HTERT RPE-1 (cell line): ENCODE measurements around the gene SHMT2.

Experiments used
- in situ Hi-C: fragments of 300-500 bp; cut with MboI; formaldehyde crosslinking; loops from 4 replicates; pipeline ENCODE4 v1.14.3; 2020; ENCODE audit warnings: low sequenced_read_pairs

SHMT2 gene

DNA sequence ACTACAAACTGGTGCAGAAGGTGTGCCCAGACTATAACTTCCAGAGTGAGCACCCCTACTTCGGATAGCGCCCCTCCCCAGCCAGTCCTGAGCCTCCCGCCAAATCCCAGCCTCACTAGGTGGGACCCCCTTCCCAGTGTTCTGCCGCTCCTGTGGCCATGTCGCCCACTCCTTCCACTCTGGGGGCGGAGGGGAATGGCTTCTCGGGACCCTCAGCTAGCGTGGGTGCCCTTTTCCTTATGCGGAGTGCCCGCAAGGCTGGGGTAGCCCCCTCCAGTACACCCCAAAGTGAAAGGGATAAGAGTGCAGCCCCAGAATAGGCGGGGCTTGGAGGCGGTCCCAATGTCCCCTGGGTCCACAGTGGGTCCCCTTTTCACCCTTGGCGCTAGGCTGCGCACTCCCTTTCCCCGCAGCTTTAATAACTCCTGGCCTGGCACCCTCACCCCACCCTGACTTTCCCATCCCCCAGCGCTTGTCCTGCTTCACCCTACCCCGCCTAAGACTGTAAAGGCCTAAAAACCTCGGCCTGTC, 3.8 kb upstream of the SHMT2 start:
- in situ Hi-C loops: no loop called here

GRCh38 chr12:57226588-57227314, 2.8 kb upstream of the SHMT2 start:
- in situ Hi-C loops: no loop called here

GRCh38 chr12:57227315-57228115, 2.0 kb upstream of the SHMT2 start:
- in situ Hi-C loops: no loop called here

DNA sequence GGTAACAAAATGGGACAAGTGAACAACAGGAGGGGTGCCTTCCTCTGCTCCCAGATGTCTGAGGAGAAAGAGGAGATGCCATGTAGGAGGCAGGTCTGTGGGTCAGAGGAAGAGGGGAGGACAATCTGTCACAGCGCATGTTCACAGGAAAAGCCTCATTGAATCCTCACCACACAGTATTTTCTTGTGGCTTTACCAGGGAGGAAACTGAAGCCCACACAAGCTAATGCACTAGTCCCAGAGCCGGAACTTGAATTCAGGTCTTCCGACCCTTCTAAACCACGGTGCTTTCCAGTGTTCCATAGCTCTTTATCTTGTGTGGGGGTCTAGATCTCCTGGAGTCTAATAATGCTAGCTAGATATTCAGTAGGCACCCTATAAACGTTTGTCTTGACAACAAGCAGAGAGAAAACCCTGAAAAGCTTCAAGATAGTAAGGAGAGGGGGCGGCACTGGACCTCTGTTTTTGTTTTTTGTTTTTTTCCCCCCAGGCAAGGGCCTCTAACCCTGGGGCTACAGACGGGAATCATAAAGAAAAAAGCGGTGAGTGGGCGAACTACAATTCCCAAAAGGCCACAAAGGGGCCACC, 371 bp upstream of the SHMT2 start:
- in situ Hi-C loops: no loop called here

DNA sequence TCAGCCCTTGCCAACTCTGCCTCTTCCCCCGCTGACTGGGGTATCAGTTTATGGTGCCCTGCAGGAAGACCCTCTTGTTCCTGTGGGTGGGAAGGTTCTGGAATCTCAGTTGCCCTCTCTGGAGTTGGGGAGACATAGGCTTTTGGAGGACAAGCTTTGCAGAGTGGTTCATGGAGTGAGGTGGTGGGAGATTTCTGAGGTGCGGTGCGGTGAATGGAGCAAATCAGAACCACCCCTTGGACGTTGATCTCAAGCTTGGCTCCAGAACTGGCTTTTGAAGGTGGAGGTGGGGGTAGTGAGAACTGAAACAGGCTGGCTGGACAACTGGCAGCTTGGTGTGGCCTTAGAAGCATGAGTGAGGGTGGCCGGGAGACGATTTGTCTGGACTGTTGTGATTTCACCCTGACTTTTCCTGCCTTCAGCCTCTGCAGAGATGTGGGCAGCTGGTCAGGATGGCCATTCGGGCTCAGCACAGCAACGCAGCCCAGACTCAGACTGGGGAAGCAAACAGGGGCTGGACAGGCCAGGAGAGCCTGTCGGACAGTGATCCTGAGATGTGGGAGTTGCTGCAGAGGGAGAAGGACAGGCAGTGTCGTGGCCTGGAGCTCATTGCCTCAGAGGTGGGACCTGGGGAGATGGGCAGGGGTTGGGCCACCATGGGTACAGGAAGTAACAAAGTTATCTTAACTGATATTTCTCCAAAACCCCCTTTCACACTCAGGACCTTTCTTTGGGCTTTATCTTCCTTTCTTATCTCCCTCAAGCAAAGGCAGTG, 1.1 kb downstream of the SHMT2 start:
- in situ Hi-C loops: no loop called here

- in situ Hi-C loops: no loop called here
Observed at GRCh38 chr12:57231276-57232021, 1.9 kb downstream of the SHMT2 start.

DNA sequence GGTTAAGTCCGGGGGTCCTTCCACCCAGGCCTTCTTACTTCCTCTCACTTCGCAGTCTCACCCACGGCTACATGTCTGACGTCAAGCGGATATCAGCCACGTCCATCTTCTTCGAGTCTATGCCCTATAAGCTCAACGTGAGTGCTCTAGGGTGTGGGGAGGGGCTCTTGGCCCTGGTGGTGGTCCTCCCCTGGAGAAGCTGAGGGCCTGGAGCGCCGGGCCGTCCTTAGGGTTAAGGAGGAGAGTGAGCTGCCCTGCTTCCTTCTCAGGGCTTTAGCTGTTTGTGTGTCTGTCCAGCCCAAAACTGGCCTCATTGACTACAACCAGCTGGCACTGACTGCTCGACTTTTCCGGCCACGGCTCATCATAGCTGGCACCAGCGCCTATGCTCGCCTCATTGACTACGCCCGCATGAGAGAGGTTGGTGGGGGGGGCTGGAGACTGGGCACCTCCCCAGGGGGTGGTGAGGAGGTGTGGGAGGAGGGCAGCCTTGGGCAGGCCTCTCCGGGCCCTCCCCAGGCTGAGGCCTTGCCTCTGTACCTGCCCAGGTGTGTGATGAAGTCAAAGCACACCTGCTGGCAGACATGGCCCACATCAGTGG, 2.7 kb downstream of the SHMT2 start:
- in situ Hi-C loops: no loop called here

DNA sequence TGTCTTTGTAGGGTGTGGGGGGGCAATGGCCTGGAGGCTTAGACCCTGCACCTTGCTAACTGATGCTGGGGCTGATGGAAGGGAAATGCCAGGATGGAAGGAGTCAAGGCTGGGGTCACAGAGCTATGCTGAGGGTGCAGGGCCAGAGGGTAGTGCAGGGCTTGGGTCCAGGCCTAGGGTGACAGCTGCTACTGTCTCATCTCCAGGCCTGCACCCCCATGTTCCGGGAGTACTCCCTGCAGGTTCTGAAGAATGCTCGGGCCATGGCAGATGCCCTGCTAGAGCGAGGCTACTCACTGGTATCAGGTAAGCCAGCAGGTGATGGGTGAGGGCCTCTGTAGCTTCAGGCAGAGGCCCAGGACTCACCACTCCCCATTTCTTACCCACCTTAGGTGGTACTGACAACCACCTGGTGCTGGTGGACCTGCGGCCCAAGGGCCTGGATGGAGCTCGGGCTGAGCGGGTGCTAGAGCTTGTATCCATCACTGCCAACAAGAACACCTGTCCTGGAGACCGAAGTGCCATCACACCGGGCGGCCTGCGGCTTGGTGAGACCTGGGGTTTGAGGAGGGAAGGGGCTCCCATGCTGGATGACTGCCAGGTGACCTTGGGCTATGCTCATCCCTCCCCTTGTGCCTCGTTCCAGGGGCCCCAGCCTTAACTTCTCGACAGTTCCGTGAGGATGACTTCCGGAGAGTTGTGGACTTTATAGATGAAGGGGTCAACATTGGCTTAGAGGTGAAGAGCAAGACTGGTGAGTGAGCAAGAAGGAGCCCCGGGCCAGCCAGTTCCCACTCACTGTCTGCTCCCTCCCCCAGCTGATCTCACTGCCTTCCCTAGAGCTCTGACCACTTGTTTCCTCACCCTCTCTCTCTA, 4.1 kb downstream of the SHMT2 start:
- in situ Hi-C loops: no loop called here

- in situ Hi-C loops: no loop called here
Observed at GRCh38 chr12:57234233-57234570, 4.7 kb downstream of the SHMT2 start.

DNA sequence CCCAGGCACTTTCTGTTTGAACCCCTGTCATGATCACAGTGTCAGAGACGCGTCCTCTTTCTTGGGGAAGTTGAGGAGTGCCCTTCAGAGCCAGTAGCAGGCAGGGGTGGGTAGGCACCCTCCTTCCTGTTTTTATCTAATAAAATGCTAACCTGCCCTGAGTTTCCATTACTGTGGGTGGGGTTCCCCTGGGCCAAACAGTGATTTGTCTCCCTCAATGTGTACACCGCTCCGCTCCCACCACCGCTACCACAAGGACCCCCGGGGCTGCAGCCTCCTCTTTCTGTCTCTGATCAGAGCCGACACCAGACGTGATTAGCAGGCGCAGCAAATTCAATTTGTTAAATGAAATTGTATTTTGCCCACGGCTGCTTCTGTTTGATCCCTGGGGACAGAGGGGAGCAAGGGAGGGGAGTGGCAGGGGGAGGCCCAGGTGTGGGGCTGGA, 5.1 kb downstream of the SHMT2 start:
- in situ Hi-C loops: no loop called here

- in situ Hi-C loops: no loop called here
Observed at GRCh38 chr12:57235017-57235727, 5.7 kb downstream of the SHMT2 start.

DNA sequence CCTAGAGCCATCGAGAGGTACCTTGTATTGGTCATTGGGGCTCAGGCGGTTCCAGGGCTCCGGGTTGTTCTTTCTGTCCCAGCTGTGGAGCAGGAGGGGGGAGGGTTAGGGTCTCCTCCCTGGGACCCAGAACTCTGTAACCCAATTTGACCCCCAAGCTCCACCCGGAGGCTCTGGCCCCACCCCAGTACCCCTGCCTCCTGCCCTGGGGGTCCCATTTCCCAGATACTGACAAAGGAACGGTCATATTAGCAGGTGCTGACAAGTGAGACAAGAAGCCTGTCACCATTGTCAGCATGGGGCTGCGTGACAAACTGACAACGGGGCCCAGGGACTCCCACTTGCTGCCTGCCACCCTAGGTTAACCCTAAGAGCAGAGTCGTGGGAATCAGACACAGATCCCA, 6.2 kb downstream of the SHMT2 start:
- in situ Hi-C loops: no loop called here

- in situ Hi-C loops: no loop called here
Observed at GRCh38 chr12:57236201-57236924, 6.9 kb downstream of the SHMT2 start.

DNA sequence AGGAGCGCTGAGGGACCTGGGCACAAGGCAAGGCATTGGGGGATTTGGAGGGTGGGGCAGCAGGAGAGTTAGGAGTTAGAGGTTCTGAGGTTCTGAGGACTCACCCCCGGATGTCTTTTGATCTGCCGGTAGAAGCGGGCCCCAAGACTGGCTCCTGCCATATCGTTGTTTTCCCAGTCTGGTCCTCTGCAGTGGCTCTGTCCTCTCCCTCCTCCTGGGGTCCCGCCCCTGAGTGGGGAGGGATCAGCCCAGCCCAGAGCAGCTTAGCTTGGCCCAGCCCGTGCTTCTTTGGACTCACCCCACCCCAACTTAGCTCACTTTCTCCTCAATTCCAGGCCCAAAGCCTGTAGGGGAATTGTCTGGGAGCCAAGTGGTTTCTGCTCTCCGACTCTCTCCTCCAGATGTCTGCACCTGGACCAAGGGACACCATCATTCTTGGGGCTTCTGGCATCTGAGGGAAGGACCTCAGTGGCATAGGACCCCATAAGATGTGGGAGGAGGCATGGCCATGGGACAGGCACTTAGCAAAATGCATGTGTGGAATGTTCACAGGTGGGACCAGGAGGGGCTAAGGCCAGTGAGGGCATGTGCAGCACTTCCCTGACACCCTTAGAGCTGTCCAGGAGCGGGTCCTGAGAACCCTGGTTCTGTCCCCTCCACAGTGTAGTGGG, 7.5 kb downstream of the SHMT2 start:
- in situ Hi-C loops: no loop called here

- in situ Hi-C loops: no loop called here
Observed at GRCh38 chr12:57237596-57237931, 8.1 kb downstream of the SHMT2 start.

GRCh38 chr12:57237932-57238853, 8.7 kb downstream of the SHMT2 start:
- in situ Hi-C loops: no loop called here
